ENCODE data around the gene NAGK. TPM values are rescaled to one million over a fixed set of nuclear protein-coding genes. Genes with fewer than 3 reads are reported as not detected.

Gene NAGK
- 105 and 106 TPM in 2 replicates for total RNA-seq

GRCh38 chr2:71068218-71069035 lies at the start of gene NAGK:
NAGK (plus strand) TSS chr2:71068648; CDS start chr2:71068684, 36 bp downstream.

Other genes starting within 250 kb of the NAGK start
- gene CLEC4F, start 248.0 kb upstream of the NAGK start, total RNA-seq, result not detected in 2 replicates
- not detected in 2 replicates for gene CD207, start 232.8 kb upstream of the NAGK start, total RNA-seq
- 1.5 and 2.5 TPM in 2 replicates for gene VAX2, start 168.1 kb upstream of the NAGK start, total RNA-seq
- 1.0 and 4.4 TPM in 2 replicates for gene ATP6V1B1, start 132.7 kb upstream of the NAGK start, total RNA-seq
- gene ANKRD53, start 90.0 kb upstream of the NAGK start, total RNA-seq, result 2.0 and 2.2 TPM in 2 replicates
- gene TEX261, start 73.8 kb upstream of the NAGK start, total RNA-seq, result 23.0 and 24.0 TPM in 2 replicates
- gene MCEE, start 61.6 kb downstream of the NAGK start, total RNA-seq, result 12.6 and 14.9 TPM in 2 replicates
- gene MPHOSPH10, start 62.0 kb downstream of the NAGK start, total RNA-seq, result 10.7 and 18.8 TPM in 2 replicates
- 0.45 and 0.67 TPM in 2 replicates for gene PAIP2B, start 158.5 kb downstream of the NAGK start, total RNA-seq

All from bronchus fibroblast of lung (primary cell).